Epithelial cell of proximal tubule (primary cell): ENCODE data around the gene HEPHL1. TPM values are rescaled to one million over a fixed set of nuclear protein-coding genes. Genes with fewer than 3 reads are reported as not detected.

Experiments used
- DNase-seq: peaks from one replicate; pipeline ENCODE4 v3.0.0-alpha.2; 2011; ENCODE audit warnings: low read depth
- H3K4me3 ChIP-seq: 2 replicates; pipeline ENCODE4 v1.5.1; 2011; ENCODE audit warnings: low read depth, mild to moderate bottlenecking, low read length
- total RNA-seq: library from RNA; depleted of rRNA; stranded (reverse); fragments of >200 nt; gene quantifications from 2 replicates; pipeline ENCODE4 v1.2.3, GENCODE V29; 2015
- TF ChIP-seq, protein P1 (sequence below): conservative IDR thresholded peaks from 2 replicates; pipeline ENCODE4 v1.5.1; 2012; ENCODE audit warnings: low read depth, mild to moderate bottlenecking, low read length

HEPHL1 gene
- total RNA-seq, 1 donor from 2014 or later: not detected

DNA sequence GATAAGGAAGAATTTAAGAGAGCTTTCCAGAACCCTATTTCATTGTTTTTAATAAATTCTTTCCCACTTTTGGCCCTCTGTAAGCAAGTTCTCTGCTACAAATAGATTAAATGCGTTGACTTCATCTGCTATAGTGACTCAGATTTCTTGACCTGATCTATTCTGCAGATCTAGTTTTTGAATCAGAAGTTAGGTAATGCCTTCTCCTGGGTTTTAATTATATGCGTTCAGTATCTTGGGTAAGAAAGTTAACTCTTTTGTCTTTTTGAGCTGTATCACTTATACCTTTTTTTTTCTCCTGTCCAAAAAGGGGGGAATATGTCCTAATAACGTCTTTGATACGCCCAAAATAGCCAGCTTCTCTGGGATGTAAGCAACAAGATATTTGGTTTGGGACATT, 2.4 kb upstream of the HEPHL1 start:
- no peak for DNase-seq
- TF ChIP-seq, protein P1, sequence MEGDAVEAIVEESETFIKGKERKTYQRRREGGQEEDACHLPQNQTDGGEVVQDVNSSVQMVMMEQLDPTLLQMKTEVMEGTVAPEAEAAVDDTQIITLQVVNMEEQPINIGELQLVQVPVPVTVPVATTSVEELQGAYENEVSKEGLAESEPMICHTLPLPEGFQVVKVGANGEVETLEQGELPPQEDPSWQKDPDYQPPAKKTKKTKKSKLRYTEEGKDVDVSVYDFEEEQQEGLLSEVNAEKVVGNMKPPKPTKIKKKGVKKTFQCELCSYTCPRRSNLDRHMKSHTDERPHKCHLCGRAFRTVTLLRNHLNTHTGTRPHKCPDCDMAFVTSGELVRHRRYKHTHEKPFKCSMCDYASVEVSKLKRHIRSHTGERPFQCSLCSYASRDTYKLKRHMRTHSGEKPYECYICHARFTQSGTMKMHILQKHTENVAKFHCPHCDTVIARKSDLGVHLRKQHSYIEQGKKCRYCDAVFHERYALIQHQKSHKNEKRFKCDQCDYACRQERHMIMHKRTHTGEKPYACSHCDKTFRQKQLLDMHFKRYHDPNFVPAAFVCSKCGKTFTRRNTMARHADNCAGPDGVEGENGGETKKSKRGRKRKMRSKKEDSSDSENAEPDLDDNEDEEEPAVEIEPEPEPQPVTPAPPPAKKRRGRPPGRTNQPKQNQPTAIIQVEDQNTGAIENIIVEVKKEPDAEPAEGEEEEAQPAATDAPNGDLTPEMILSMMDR: no peak
- no peak overlapping the region for H3K4me3 ChIP-seq

DNA sequence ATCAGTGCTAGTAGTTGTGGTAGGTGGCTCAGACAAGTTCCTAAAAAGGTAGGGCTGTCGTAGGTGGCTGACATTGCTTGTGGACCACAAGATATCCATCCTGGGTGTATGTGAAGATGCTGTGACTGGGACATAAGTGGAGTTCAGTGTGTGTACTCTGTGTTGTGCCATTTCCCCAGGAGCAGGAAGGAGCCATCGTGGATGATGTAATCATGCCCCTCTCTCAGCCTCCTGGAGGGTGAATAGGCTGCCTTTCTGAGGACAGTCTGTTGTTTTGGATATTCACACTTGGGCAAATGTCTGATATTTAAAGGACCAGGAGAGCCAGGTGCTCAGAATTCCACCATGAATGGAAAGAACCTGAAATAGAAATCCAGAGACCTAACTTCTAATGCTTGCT, 2.7 kb downstream of the HEPHL1 start:
- no peak overlapping the region for H3K4me3 ChIP-seq
- TF ChIP-seq, protein P1: no peak
- no peak for DNase-seq

DNA sequence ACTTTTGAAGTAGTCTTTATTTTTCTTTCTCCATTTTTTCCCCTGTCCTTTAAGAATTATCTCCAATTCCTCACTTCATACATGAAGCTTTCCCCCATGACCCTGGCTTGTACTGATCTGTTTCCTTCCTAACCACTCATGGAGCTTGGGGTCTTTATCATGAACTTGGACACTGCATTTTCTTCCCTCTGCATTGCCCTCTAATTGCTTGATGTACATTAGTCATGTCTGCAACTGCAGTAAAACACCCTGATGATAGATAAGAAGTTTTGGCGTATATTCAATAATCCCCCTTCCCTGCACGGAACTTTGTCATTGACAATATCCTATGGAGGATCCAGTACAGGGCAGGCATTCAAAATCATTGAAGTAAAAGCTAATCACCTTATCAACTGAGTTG, 3.4 kb downstream of the HEPHL1 start:
- TF ChIP-seq, protein P1: no peak
- no peak overlapping the region for H3K4me3 ChIP-seq

DNA sequence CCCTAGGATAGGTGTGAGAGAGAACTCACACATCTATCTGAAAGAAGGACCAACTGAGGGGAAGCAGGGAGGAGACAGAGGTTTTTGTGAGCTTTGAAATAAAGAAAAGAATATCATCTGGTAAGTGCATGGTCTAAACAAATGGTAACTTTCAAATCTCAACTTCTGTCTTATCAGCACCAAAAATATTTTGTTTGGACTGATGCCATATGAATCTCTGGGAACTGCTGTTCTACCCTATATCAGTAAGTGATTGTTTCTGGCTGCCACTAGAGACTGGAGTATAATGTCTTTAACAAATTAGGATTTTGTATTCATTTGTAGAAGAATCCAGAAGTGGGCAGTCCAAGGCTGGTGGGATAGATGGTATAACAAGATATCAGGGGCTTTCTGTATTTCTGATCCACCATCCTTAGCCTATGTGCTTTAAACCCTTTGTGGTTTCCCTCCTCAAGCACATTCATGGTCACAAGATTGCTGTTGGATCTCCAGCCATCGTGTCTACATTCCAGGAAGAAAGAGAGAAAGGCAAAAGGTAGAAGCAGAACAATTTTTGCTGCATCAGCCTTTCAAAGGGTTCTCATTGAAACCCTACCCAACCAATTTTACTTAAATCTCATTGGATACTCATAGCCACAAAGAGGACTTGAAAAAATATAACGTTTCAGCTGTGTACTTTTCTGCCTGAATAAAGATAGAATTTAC, 4.7 kb downstream of the HEPHL1 start:
- TF ChIP-seq, protein P1: no peak
- DNase-seq: no peak
- H3K4me3 ChIP-seq: no peak overlapping the region

More for the DNA sequence above, 3.4 kb downstream of the HEPHL1 start:
- no peak for DNase-seq

DNA sequence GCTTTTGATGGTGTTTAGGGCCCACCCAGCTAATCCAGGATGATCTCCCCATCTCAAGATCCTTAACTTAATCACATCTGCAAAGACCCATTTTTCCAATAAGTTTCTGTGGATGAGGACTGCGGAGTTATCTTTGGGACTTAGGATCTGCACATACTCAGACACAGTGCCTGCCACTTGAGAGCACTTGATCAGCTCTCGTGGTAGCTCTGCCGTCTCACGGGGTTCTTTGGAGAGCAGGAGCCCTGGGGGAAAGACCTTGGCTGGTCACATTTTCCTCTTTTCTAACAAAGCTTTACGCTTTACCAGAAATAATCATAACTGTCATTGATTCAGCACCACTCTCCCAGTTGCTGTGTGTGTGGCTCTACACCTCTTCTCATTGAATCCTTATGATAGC, 6.1 kb downstream of the HEPHL1 start:
- no peak for DNase-seq
- H3K4me3 ChIP-seq: no peak overlapping the region
- TF ChIP-seq, protein P1: no peak

DNA sequence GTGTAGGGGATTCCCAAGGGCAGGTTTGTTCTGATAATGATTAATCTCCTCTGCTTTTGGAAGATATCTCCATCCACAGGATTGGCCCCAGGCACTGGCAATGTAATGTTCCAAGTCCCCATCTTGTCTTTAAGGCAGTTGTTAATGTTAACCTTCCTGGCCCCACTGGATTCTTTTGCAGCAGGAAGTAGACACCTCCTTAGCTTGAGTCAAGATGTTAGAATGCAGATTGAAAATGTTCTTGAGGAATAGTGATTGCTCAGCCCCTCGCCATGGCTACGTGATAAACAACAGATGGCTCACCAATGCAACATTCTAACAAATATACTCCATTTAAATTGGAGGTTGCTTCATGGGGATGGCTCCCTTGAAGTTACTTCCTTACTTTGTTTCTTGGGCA, 7.3 kb downstream of the HEPHL1 start:
- TF ChIP-seq, protein P1: no peak
- DNase-seq: peak; percentile 75

DNA sequence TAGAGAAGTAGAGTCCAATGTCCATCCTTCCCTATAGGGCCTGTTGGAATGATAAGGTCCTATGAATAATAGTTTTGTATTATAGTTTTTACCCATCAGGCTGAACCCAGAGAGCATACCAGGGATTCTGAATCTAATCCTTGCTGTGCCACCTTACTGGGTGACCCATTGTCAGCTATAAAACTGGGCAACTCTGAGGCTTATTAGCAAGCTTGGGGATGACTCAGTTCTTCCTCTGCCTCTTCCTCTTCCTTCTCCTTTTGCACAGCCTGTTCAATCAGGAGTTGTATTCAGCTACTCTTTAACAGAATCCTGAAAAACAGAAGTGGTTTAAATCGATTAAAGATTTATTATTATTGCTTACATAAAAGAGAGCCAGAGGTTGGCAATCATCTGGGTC, 8.9 kb downstream of the HEPHL1 start:
- TF ChIP-seq, protein P1: no peak
- no peak for DNase-seq
- no peak overlapping the region for H3K4me3 ChIP-seq

More for the DNA sequence above, 7.3 kb downstream of the HEPHL1 start:
- H3K4me3 ChIP-seq: no peak overlapping the region
